ENCODE measurements around the gene LGALS4. TPM values are rescaled to one million over a fixed set of nuclear protein-coding genes. Genes with fewer than 3 reads are reported as not detected.

LGALS4 gene
- total RNA-seq, 2 donors from 2014 or later: 6,357 to 8,309 TPM

- DNase-seq: peak; percentile 98
- Histone ChIP-seq H3K27me3 (no peaks in the 10 kb centered on the region), H3K9ac (ENCODE audit: low read depth in 2 of 2, low read length in 2 of 2) (peak overlapping the region; percentile 76 to 88), H3K4me1 (peaks cover 6% of the 10 kb centered on the region), H3K36me3 (peaks cover 25% of the 10 kb centered on the region), H3K4me3 (peak overlapping the region; percentile 86), H3K27ac (peak overlapping the region; percentile 100), H3K9me3 (no peaks in the 10 kb centered on the region)
- TF ChIP-seq CTCF (IDR thresholded peaks at IDR 0.05): no peak
- intact Hi-C loops (cut with DNase I): loop anchor here (5.0 kb wide), 1 partner anchor 37 kb away; the partner anchor contains the start of gene LGALS4
Observed at GRCh38 chr19:38849147-38849859, 36.6 kb upstream of the LGALS4 start.

DNA sequence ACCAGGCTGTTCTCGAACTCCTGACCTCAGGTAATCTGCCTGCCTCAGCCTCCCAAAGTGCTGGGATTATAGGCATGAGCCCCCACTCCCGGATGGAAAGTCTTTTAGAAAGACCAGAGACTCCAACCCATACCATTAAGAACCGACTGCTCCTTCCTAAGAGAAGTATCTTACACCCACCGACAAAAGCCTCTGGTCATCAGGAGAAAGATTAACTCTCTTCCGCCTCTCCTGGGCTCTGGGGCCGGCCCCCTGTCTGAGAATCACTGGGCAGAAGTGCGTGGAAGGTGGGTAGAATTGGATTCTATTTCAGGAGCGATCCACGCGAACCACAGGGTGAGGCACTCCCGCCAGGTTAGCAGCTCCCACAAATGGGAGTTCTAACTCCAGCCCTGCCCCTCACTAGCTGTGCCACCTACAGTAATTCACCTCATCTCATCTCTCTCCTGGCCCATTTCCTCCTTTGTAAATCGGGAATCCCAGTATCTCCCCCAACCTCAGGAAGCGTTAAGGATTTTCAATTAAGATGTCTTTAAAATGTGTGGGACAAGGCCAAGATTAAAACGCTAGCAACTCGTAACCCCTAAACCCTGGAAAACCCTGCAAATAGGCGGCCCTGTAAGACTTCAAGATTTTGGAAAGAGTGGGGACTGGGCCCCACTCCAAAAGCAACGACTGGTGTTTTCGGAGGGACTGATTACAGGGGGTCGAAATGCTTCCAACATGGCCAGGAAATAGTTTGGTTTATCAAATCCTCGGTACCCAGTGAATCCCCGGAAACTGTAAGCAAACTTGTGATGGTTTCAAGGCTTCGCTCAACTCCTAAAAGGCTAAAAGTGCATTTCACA is 35.8 kb upstream of the LGALS4 start:
- Histone ChIP-seq H3K27me3 (no peaks in the 10 kb centered on the region), H3K4me3 (peak overlapping the region; percentile 86), H3K9me3 (no peaks in the 10 kb centered on the region), H3K27ac (peak overlapping the region; percentile 100), H3K4me1 (peaks cover 6% of the 10 kb centered on the region), H3K9ac (ENCODE audit: low read depth in 2 of 2, low read length in 2 of 2) (peak overlapping the region; percentile 52 to 76), H3K36me3 (peaks cover 33% of the 10 kb centered on the region)
- intact Hi-C loops (cut with DNase I): loop anchor here (5.0 kb wide), 1 partner anchor 36 kb away; the partner anchor contains the start of gene LGALS4
- no peak for DNase-seq
- TF ChIP-seq CTCF (IDR thresholded peaks at IDR 0.05): no peak

DNA sequence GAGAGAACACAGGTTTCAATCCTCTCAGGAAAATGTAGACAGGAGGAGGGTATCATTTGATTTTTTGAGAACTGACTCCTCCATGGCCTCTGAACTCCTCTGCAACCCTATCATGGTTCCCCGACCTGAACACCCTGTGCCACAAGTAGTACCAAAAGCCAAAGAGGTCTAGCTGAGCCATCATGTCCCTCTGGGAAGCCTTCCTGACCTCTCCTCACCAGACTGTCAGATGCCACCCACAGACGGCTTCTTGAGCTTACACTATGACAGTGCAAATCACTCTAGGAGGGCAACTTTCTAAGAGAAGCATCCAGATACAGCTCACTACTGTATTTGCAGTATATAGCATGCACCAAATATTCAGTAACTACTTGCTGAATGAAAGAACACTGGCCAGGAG is 33.4 kb upstream of the LGALS4 start:
- TF ChIP-seq CTCF (IDR thresholded peaks at IDR 0.05): no peak
- no peak for DNase-seq
- intact Hi-C loops (cut with DNase I): loop anchor here (5.0 kb wide), 1 partner anchor 34 kb away; the partner anchor contains the start of gene LGALS4
- Histone ChIP-seq H3K9me3 (no peaks in the 10 kb centered on the region), H3K27me3 (no peaks in the 10 kb centered on the region), H3K4me1 (peaks cover 4% of the 10 kb centered on the region), H3K4me3 (no peak overlapping the region), H3K9ac (ENCODE audit: low read depth in 2 of 2, low read length in 2 of 2) (no peak overlapping the region), H3K27ac (no peak overlapping the region), H3K36me3 (peaks cover 54% of the 10 kb centered on the region)

- TF ChIP-seq CTCF (IDR thresholded peaks at IDR 0.05): no peak
- intact Hi-C loops (cut with DNase I): loop anchor here (5.0 kb wide), 1 partner anchor 33 kb away; the partner anchor contains the start of gene LGALS4
- H3K9ac ChIP-seq (ENCODE audit: low read depth in 2 of 2, low read length in 2 of 2): no peak overlapping the region
- no peak for DNase-seq
- no peaks in the 10 kb centered on the region for H3K27me3 ChIP-seq
- peaks cover 4% of the 10 kb centered on the region for H3K4me1 ChIP-seq
- H3K36me3 ChIP-seq: peaks cover 56% of the 10 kb centered on the region
- H3K27ac ChIP-seq: no peak overlapping the region
- H3K4me3 ChIP-seq: no peak overlapping the region
- no peaks in the 10 kb centered on the region for H3K9me3 ChIP-seq
Observed at GRCh38 chr19:38845374-38846024, 32.8 kb upstream of the LGALS4 start.

DNA sequence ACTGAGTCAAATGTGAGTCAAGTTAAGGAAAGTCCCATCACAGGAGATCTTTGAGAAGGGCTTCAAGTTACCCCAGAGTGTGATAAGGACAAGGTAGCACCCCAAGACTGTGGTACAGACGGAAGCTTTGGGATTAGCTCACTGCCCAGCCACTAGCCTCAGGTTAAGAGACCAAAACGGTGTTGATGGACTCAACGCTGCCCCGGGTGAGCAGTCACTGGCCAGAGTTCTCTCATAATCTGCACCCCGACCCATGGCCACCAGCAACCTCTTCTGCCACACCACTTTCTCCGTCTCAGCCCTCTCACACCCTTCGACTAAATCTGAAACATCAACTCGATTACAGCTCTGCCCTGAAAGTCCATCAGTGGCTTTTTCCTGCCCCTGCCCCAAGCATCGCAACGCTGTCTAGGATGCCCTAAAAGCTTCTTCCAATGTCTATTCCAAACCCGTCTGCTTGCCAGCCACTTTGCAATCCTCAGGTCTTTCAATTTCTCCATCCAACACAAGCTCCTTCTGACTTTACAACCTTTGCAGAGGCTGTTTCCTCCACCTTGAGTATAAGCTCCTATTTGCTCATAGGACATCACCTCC is 31.4 kb upstream of the LGALS4 start:
- intact Hi-C loops (cut with DNase I): no loop called here
- H3K4me1 ChIP-seq: peaks cover 4% of the 10 kb centered on the region
- no peaks in the 10 kb centered on the region for H3K9me3 ChIP-seq
- no peak overlapping the region for H3K9ac ChIP-seq (ENCODE audit: low read depth in 2 of 2, low read length in 2 of 2)
- no peak overlapping the region for H3K4me3 ChIP-seq
- DNase-seq: no peak
- TF ChIP-seq CTCF (IDR thresholded peaks at IDR 0.05): no peak
- peaks cover 56% of the 10 kb centered on the region for H3K36me3 ChIP-seq
- H3K27me3 ChIP-seq: no peaks in the 10 kb centered on the region
- H3K27ac ChIP-seq: no peak overlapping the region
